SK-N-MC (cell line): ENCODE results near the gene CCDC183.

Experiments used
- EZH2 ChIP-seq: fragments of 200-600 bp; sonication (generic); IDR thresholded peaks from one replicate; pipeline ENCODE4 v1.6.1; 2017; ENCODE audit warnings: antibody characterized with exemption
- FOXP2 ChIP-seq: optimal IDR thresholded peaks from 2 replicates; pipeline ENCODE3; 2011; ENCODE audit warnings: mild to moderate bottlenecking, moderate library complexity; ENCODE audit not compliant: insufficient read depth; ENCODE audit errors: extremely low read length, control extremely low read depth
- POLR2AphosphoS5 ChIP-seq: IDR thresholded peaks from 2 replicates; pipeline ENCODE4 v1.6.1; 2012; ENCODE audit warnings: mild to moderate bottlenecking, low read depth, low read length, borderline replicate concordance

GRCh38 chr9:136782452-136782851, 13.7 kb upstream of the CCDC183 start:
- TF ChIP-seq EZH2, result no peak
- TF ChIP-seq POLR2AphosphoS5, result no peak
- no peak for TF ChIP-seq FOXP2
